Prostate gland (tissue), 2 donors: ENCODE results near the gene FANK1. TPM values are rescaled to one million over a fixed set of nuclear protein-coding genes. Genes with fewer than 3 reads are reported as not detected.
"Not testable (repeated sequence)": the region's sequence is repeated elsewhere in the genome, so short reads cannot be mapped to it uniquely, and the experiment has no call there.

Source experiments
- DNase-seq: peaks from one replicate; pipeline ENCODE4 v3.0.0-alpha.2; 2019; ENCODE audit warnings: low spot score
- H3K27ac ChIP-seq, 2 donors: fragments of 200-600 bp; sonication (generic); 2 replicates each; pipeline ENCODE4 v1.5.1; 2017 to 2019
- H3K27me3 ChIP-seq: fragments of 200-600 bp; sonication (generic); replicated peaks from 2 replicates; pipeline ENCODE4 v1.5.1; 2019; ENCODE audit not compliant: insufficient read depth
- H3K36me3 ChIP-seq, 2 donors: fragments of 200-600 bp; sonication (generic); 1 replicate in 1 of 2; 2 replicates in 1 of 2; pipeline versions ENCODE4 v1.5.1 to v1.8.1; 2017 to 2019
- H3K4me1 ChIP-seq: fragments of 200-600 bp; sonication (generic); replicated peaks from 2 replicates; pipeline ENCODE4 v1.5.1; 2019
- H3K4me3 ChIP-seq, 2 donors: fragments of 200-600 bp; sonication (generic); 2 replicates each; pipeline ENCODE4 v1.5.1; 2017 to 2019
- H3K9me3 ChIP-seq: fragments of 200-600 bp; sonication (generic); 2 replicates; pipeline ENCODE4 v1.5.1; 2017
- POLR2A ChIP-seq: fragments of 450-650 bp; IDR thresholded peaks from one replicate; pipeline ENCODE4 v1.6.1; 2016; ENCODE audit warnings: antibody characterized with exemption, mild to moderate bottlenecking
- POLR2AphosphoS5 ChIP-seq: sonication (generic); formaldehyde crosslinking; IDR thresholded peaks from one replicate; pipeline ENCODE4 v1.6.1; 2017; ENCODE audit warnings: antibody characterized with exemption
- WGBS: methylation state at CpG from one replicate; pipeline ENCODE4 v1.1.5; 2018; 5-methylcytosine and 5-hydroxymethylcytosine counted together
- intact Hi-C: fragments of 100-400 bp; cut with DNase I; formaldehyde crosslinking; loops from one replicate; pipeline ENCODE4 v1.14.2; 2022
- total RNA-seq, 2 donors: library from RNA; depleted of rRNA; stranded (reverse); fragments of >200 nt; gene quantifications; one replicate each; pipeline ENCODE4 v1.1.0, GENCODE V29; 2016
- TF ChIP-seq, protein P1 (sequence below), 4 experiments: fragments of 200-600 bp in 2 of 4; fragments of 450-650 bp in 2 of 4; sonication (generic) in 2 of 4; IDR thresholded peaks; 1 replicate in 3 of 4; 2 replicates in 1 of 4; pipeline ENCODE4 v1.5.1; 2016 to 2019; ENCODE audit warnings: antibody characterized with exemption in 4 of 4, mild to moderate bottlenecking in 2 of 4, moderate library complexity in 2 of 4

Gene FANK1
- total RNA-seq, 2 donors from 2014 or later, result 2.6 to 7.9 TPM

GRCh38 chr10:126046831-126047230 lies 150.5 kb downstream of the FANK1 start:
- H3K27ac ChIP-seq, result no peak overlapping the region
- no peaks in the 10 kb centered on the region for H3K27me3 ChIP-seq
- no peak for DNase-seq
- H3K9me3 ChIP-seq, result no peaks in the 10 kb centered on the region
- no peak overlapping the region for H3K4me3 ChIP-seq
- H3K36me3 ChIP-seq, result no peaks in the 10 kb centered on the region
- TF ChIP-seq POLR2A (no peak), POLR2AphosphoS5 (no peak)
- TF ChIP-seq, protein P1, sequence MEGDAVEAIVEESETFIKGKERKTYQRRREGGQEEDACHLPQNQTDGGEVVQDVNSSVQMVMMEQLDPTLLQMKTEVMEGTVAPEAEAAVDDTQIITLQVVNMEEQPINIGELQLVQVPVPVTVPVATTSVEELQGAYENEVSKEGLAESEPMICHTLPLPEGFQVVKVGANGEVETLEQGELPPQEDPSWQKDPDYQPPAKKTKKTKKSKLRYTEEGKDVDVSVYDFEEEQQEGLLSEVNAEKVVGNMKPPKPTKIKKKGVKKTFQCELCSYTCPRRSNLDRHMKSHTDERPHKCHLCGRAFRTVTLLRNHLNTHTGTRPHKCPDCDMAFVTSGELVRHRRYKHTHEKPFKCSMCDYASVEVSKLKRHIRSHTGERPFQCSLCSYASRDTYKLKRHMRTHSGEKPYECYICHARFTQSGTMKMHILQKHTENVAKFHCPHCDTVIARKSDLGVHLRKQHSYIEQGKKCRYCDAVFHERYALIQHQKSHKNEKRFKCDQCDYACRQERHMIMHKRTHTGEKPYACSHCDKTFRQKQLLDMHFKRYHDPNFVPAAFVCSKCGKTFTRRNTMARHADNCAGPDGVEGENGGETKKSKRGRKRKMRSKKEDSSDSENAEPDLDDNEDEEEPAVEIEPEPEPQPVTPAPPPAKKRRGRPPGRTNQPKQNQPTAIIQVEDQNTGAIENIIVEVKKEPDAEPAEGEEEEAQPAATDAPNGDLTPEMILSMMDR (IDR thresholded peaks at IDR 0.05), result no peak
- 96% methylated on average over 5 of the region's 5 CpGs for WGBS
- H3K4me1 ChIP-seq, result no peaks in the 10 kb centered on the region
- intact Hi-C loops, result no loop called here

GRCh38 chr10:126047749-126048148 lies 151.4 kb downstream of the FANK1 start:
- H3K27me3 ChIP-seq, H3K4me3 ChIP-seq, H3K36me3 ChIP-seq, DNase-seq, H3K4me1 ChIP-seq, intact Hi-C loops, H3K9me3 ChIP-seq, H3K27ac ChIP-seq: not testable (repeated sequence)
- WGBS, result 90% methylated on average over 1 of the region's 1 CpG

GRCh38 chr10:126049759-126050700 lies 153.7 kb downstream of the FANK1 start:
- no peak for TF ChIP-seq POLR2A
- no peak for TF ChIP-seq POLR2AphosphoS5
- TF ChIP-seq, protein P1 (IDR thresholded peaks at IDR 0.05), result no peak
- H3K27me3 ChIP-seq, result no peaks in the 10 kb centered on the region
- DNase-seq, result no peak
- intact Hi-C loops, result no loop called here
- no peaks in the 10 kb centered on the region for H3K9me3 ChIP-seq
- H3K36me3 ChIP-seq, result no peaks in the 10 kb centered on the region
- H3K4me1 ChIP-seq, result no peaks in the 10 kb centered on the region
- H3K4me3 ChIP-seq, result no peak overlapping the region
- WGBS, result 55% methylated on average over 13 of the region's 13 CpGs
- H3K27ac ChIP-seq, result no peak overlapping the region

- H3K27ac ChIP-seq, result no peak overlapping the region
- no peak for DNase-seq
- intact Hi-C loops, result no loop called here
- H3K36me3 ChIP-seq, result no peaks in the 10 kb centered on the region
- no peaks in the 10 kb centered on the region for H3K27me3 ChIP-seq
- no peak overlapping the region for H3K4me3 ChIP-seq
- no peaks in the 10 kb centered on the region for H3K9me3 ChIP-seq
- TF ChIP-seq POLR2A, result no peak
- TF ChIP-seq POLR2AphosphoS5, result no peak
- TF ChIP-seq, protein P1 (IDR thresholded peaks at IDR 0.05), result no peak
- WGBS, result 100% methylated on average over 2 of the region's 2 CpGs
- no peaks in the 10 kb centered on the region for H3K4me1 ChIP-seq
Measured at GRCh38 chr10:126052171-126052570, 155.8 kb downstream of the FANK1 start.

DNA sequence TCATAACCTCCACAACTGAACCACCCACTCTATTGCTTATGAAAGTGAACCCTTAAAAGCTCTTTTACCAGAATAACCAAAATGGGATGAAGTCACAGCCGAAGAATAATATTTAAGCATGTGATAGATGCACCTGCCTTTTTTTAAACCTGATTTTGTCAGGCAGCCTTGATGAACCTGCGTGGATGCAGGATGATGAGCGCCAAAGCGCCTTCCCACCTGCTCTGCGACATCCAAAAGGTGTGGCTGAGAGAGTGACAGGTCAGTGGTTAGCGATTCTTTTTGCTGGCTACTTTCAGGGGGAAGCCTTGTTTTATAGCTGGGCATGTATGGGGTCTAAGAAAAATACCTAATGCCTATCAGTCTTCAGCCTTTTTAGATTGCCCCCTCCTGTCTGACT lies 157.8 kb downstream of the FANK1 start:
- H3K27ac ChIP-seq, result no peak overlapping the region
- intact Hi-C loops, result no loop called here
- TF ChIP-seq POLR2AphosphoS5 (no peak), POLR2A (no peak)
- TF ChIP-seq, protein P1 (IDR thresholded peaks at IDR 0.05), result no peak
- H3K4me1 ChIP-seq, result no peaks in the 10 kb centered on the region
- no peaks in the 10 kb centered on the region for H3K27me3 ChIP-seq
- no peak for DNase-seq
- 96% methylated on average over 6 of the region's 6 CpGs for WGBS
- H3K4me3 ChIP-seq, result no peak overlapping the region
- no peaks in the 10 kb centered on the region for H3K36me3 ChIP-seq
- no peaks in the 10 kb centered on the region for H3K9me3 ChIP-seq
